ENCODE measurements around the gene CAPZB. TPM values are rescaled to one million over a fixed set of nuclear protein-coding genes. Genes with fewer than 3 reads are reported as not detected.

The CAPZB gene
- total and polyA plus RNA-seq, 2 donors (not counting 3 experiments of a cell fraction or from before 2014, with no cell fraction given), result 196 to 347 TPM

GRCh38 chr1:19349999-19350398, 135.3 kb downstream of the CAPZB start:
- TF ChIP-seq FOS (IDR thresholded peaks at IDR 0.05; ENCODE audit: borderline replicate concordance, insufficient read depth, low read length), result no peak
- TF ChIP-seq POLR2A (IDR thresholded peaks at IDR 0.05; ENCODE audit: low read depth, low read length), result no peak
- TF ChIP-seq CTCF (IDR thresholded peaks at IDR 0.05; ENCODE audit: extremely low read depth in 1 of 2, insufficient read depth in 1 of 2, low read depth in 1 of 2, low read length in 2 of 2), result no peak
- TF ChIP-seq JUN (IDR thresholded peaks at IDR 0.05; ENCODE audit: borderline replicate concordance, insufficient read depth, insufficient read length, low read depth), result no peak
- no peak for TF ChIP-seq MAX (IDR thresholded peaks at IDR 0.05; ENCODE audit: insufficient read depth, insufficient read length)
- TF ChIP-seq EZH2 (IDR thresholded peaks at IDR 0.05; ENCODE audit: borderline replicate concordance, low read depth, low read length, severe bottlenecking), result no peak
- TF ChIP-seq GATA2 (IDR thresholded peaks at IDR 0.05; ENCODE audit: insufficient read depth, insufficient read length, low read depth, low read length), result no peak
- no peak for TF ChIP-seq MYC (IDR thresholded peaks at IDR 0.05; ENCODE audit: low read depth, low read length)
- TF ChIP-seq POLR2AphosphoS5 (IDR thresholded peaks at IDR 0.05; ENCODE audit: insufficient read depth, low read depth, low read length), result no peak
- Histone ChIP-seq H3K4me1 (ENCODE audit: control insufficient read depth, extremely low read depth, insufficient read depth, low read length) (no peaks in the 10 kb centered on the region), H3K9me1 (replicated peaks; ENCODE audit: control insufficient read depth, extremely low read depth, insufficient read depth, low read length) (no peaks in the 10 kb centered on the region), H3K79me2 (ENCODE audit: control insufficient read depth, insufficient read depth, low read length) (no peaks in the 10 kb centered on the region), H4K20me1 (replicated peaks; ENCODE audit: control insufficient read depth, extremely low read depth, insufficient read depth, low read length) (no peaks in the 10 kb centered on the region), H3K36me3 (ENCODE audit: control insufficient read depth in 2 of 2, extremely low read depth in 1 of 2, insufficient read depth in 2 of 2, low read length in 2 of 2) (peaks cover 4 to 42% of the 10 kb centered on the region in 2 experiments), H3K4me3 (replicated peaks in 1 of 3; ENCODE audit: insufficient read depth in 1 of 3, low read depth in 1 of 3, low read length in 3 of 3) (no peak overlapping the region), H3K9ac (replicated peaks; ENCODE audit: extremely low read depth, insufficient read depth, low read length) (no peak overlapping the region), H3K27me3 (ENCODE audit: control insufficient read depth in 2 of 2, insufficient read depth in 2 of 2, low read length in 2 of 2) (no peaks in the 10 kb centered on the region), H3K4me2 (ENCODE audit: insufficient read depth, low read length) (no peak overlapping the region), H2AFZ (ENCODE audit: low read depth, low read length) (no peak overlapping the region), H3K9me3 (replicated peaks; ENCODE audit: control insufficient read depth, insufficient read depth, low read length) (no peaks in the 10 kb centered on the region), H3K27ac (ENCODE audit: insufficient read depth, low read depth, low read length) (no peak overlapping the region)
- POLR2A ChIA-PET, result no interaction called here
- dilution Hi-C loops (cut with MboI; ENCODE audit: extremely low pct_ligation_motif_present, low sequenced_read_pairs), result no loop called here
- CTCF ChIA-PET, result interaction anchor here (10.6 kb wide), 1 partner anchor 303 kb away, joined by 99 read pairs; no protein-coding TSS in a partner anchor
- intact Hi-C loops (cut with micrococcal nuclease), result no loop called here
- FAIRE-seq (no peak), DNase-seq (ENCODE audit: low read depth, low spot score) (no peak)
- no TSS peak for BruUV-seq (replicated peaks)
